ENCODE results near the gene TCEANC. TPM values are rescaled to one million over a fixed set of nuclear protein-coding genes. Genes with fewer than 3 reads are reported as not detected.

The TCEANC gene
- total RNA-seq, 1 donor: 3.9 TPM

- H3K4me3 ChIP-seq (ENCODE audit: low read depth, low read length): no peak overlapping the region
- no peak for TF ChIP-seq CTCF (IDR thresholded peaks at IDR 0.05; ENCODE audit: insufficient read depth, low read length)
- no peak for DNase-seq (ENCODE audit: low read depth)
These were observed 49.3 kb downstream of the TCEANC start for GRCh38 chrX:13702111-13702789.

GRCh38 chrX:13703135-13703534 is 50.2 kb downstream of the TCEANC start:
- no peak overlapping the region for H3K4me3 ChIP-seq (ENCODE audit: low read depth, low read length)
- DNase-seq (ENCODE audit: low read depth): no peak
- no peak for TF ChIP-seq CTCF (IDR thresholded peaks at IDR 0.05; ENCODE audit: insufficient read depth, low read length)

- no peak for TF ChIP-seq CTCF (IDR thresholded peaks at IDR 0.05; ENCODE audit: insufficient read depth, low read length)
- H3K4me3 ChIP-seq (ENCODE audit: low read depth, low read length): no peak overlapping the region
- no peak for DNase-seq (ENCODE audit: low read depth)
These were observed 50.6 kb downstream of the TCEANC start for GRCh38 chrX:13703589-13703988.

GRCh38 chrX:13711141-13711540 is 58.2 kb downstream of the TCEANC start:
- no peak for DNase-seq (ENCODE audit: low read depth)
- TF ChIP-seq CTCF (IDR thresholded peaks at IDR 0.05; ENCODE audit: insufficient read depth, low read length): no peak

More at GRCh38 chrX:13711141-13711540, 58.2 kb downstream of the TCEANC start:
- H3K4me3 ChIP-seq (ENCODE audit: low read depth, low read length): no peak overlapping the region

Other genes with a start within 250 kb of the TCEANC start
- 0.27 TPM in 1 of 2 replicates, not detected in the other for gene EGFL6, start 83.5 kb upstream of the TCEANC start, total RNA-seq (ENCODE audit: low replicate concordance)
- 36.0 and 51.8 TPM in 2 replicates for gene RAB9A, start 36.0 kb downstream of the TCEANC start, total RNA-seq (ENCODE audit: low replicate concordance)
- 21.5 and 31.4 TPM in 2 replicates for gene TRAPPC2, start 81.5 kb downstream of the TCEANC start, total RNA-seq (ENCODE audit: low replicate concordance)
- gene OFD1, start 81.6 kb downstream of the TCEANC start, total RNA-seq (ENCODE audit: low replicate concordance): 20.3 and 41.7 TPM in 2 replicates
- 0.57 and 10.4 TPM in 2 replicates for gene GPM6B, start 164.0 kb downstream of the TCEANC start, total RNA-seq (ENCODE audit: low replicate concordance)